B cell (primary cell): ENCODE data around the gene ITGAV. TPM values are rescaled to one million over a fixed set of nuclear protein-coding genes. Genes with fewer than 3 reads are reported as not detected.

Source experiments
- ATAC-seq: fragments of 200-7000 bp; cut with Tn5 transposase; one replicate; pipeline ENCODE4 v1.10.0; 2021; ENCODE audit warnings: low read depth, mild to moderate bottlenecking, moderate number of reproducible peaks, moderate library complexity
- CTCF ChIA-PET: fragments of 350-600 bp; sonication (Branson Sonifier 250); formaldehyde crosslinking; loops from one replicate; lab custom pipeline; 2021; ENCODE audit warnings: antibody characterized with exemption, inconsistent platforms; lab: Charles Lee
- POLR2A ChIA-PET: fragments of 350-600 bp; sonication (Branson Sonifier 250); formaldehyde crosslinking; loops from one replicate; lab custom pipeline; 2021; ENCODE audit warnings: antibody characterized with exemption; lab: Charles Lee
- DNase-seq: peaks from one replicate; pipeline ENCODE4 v3.0.0; 2013
- H2AFZ ChIP-seq: 2 replicates; pipeline ENCODE4 v1.6.1; 2012; ENCODE audit warnings: mild to moderate bottlenecking, low read depth, low read length; ENCODE audit not compliant: insufficient read depth, poor library complexity, severe bottlenecking
- H3K27ac ChIP-seq, 2 donors: 1 replicate in 1 of 2; 2 replicates in 1 of 2; pipeline ENCODE4 v1.5.1; 2012 to 2013; ENCODE audit warnings: low read length in 2 of 2, mild to moderate bottlenecking in 2 of 2, moderate library complexity in 1 of 2
- H3K27me3 ChIP-seq, 4 experiments: fragments of 200-600 bp in 1 of 4; sonication (generic) in 1 of 4; replicated peaks in 1 of 4; 1 replicate in 2 of 4; 2 replicates in 2 of 4; pipeline versions ENCODE4 v1.6.1 to v1.7.0; 2013 to 2016; ENCODE audit warnings: low read length in 3 of 4, mild to moderate bottlenecking in 2 of 4, mixed read lengths in 1 of 4, moderate library complexity in 1 of 4; ENCODE audit not compliant: insufficient read depth in 4 of 4, control insufficient read depth in 3 of 4; ENCODE audit errors: control extremely low read depth in 1 of 4
- H3K36me3 ChIP-seq, 2 experiments: replicated peaks in 1 of 2; 1 replicate in 1 of 2; 2 replicates in 1 of 2; pipeline versions ENCODE4 v1.6.1 to v1.7.1; 2013; ENCODE audit warnings: low read length in 1 of 2; ENCODE audit not compliant: insufficient read depth in 2 of 2, control insufficient read depth in 1 of 2; ENCODE audit errors: control extremely low read depth in 1 of 2, extremely low read depth in 1 of 2
- H3K4me1 ChIP-seq, 2 donors: fragments of 200-600 bp in 1 of 2; sonication (generic) in 1 of 2; 1 replicate in 1 of 2; 2 replicates in 1 of 2; pipeline versions ENCODE4 v1.5.1 to v1.6.1; 2013 to 2017; ENCODE audit warnings: low read length in 2 of 2; ENCODE audit not compliant: control insufficient read depth in 2 of 2, insufficient read depth in 2 of 2
- H3K4me2 ChIP-seq: replicated peaks from 2 replicates; pipeline ENCODE3; 2012; ENCODE audit warnings: mild to moderate bottlenecking, low read depth, low read length; ENCODE audit not compliant: poor library complexity, severe bottlenecking
- H3K4me3 ChIP-seq, 5 experiments: fragments of 200-600 bp in 1 of 5; sonication (generic) in 1 of 5; 1 replicate in 3 of 5; 2 replicates in 2 of 5; pipeline versions ENCODE4 v1.5.1 to v1.7.0; 2011 to 2016; ENCODE audit warnings: low read length in 4 of 5, mild to moderate bottlenecking in 4 of 5, low read depth in 2 of 5, control low read depth in 1 of 5, moderate library complexity in 1 of 5; ENCODE audit not compliant: insufficient read depth in 1 of 5; ENCODE audit errors: control extremely low read depth in 1 of 5, extremely low read depth in 1 of 5
- H3K79me2 ChIP-seq: fragments of 200-600 bp; sonication (generic); one replicate; pipeline ENCODE4 v1.6.0; 2016; ENCODE audit warnings: low read length; ENCODE audit not compliant: control insufficient read depth, insufficient read depth
- H3K9ac ChIP-seq: fragments of 200-600 bp; sonication (generic); 2 replicates; pipeline ENCODE4 v1.6.1; 2017; ENCODE audit warnings: mild to moderate bottlenecking, low read length, moderate library complexity
- H3K9me3 ChIP-seq, 3 donors: one replicate each; pipeline versions ENCODE4 v1.6.1 to v1.7.1; 2013; ENCODE audit warnings: low read length in 2 of 3; ENCODE audit not compliant: control insufficient read depth in 2 of 3, insufficient read depth in 1 of 3; ENCODE audit errors: control extremely low read depth in 1 of 3
- H4K20me1 ChIP-seq: 2 replicates; pipeline ENCODE4 v1.6.0; 2012; ENCODE audit warnings: mild to moderate bottlenecking, low read length; ENCODE audit not compliant: insufficient read depth, control insufficient read depth, poor library complexity, severe bottlenecking
- H3K27ac Mint-ChIP-seq: one replicate; pipeline ENCODE4 v1.8.0; 2021; ENCODE audit warnings: mixed read lengths
- H3K27me3 Mint-ChIP-seq: one replicate; pipeline ENCODE4 v1.8.0; 2021; ENCODE audit warnings: mixed read lengths
- H3K4me1 Mint-ChIP-seq: one replicate; pipeline ENCODE4 v1.8.0; 2021; ENCODE audit warnings: mixed read lengths
- H3K4me3 Mint-ChIP-seq: one replicate; pipeline ENCODE4 v1.8.0; 2021; ENCODE audit warnings: mixed read lengths
- H3K9me3 Mint-ChIP-seq: one replicate; pipeline ENCODE4 v1.8.0; 2022; ENCODE audit warnings: mixed read lengths; ENCODE audit not compliant: insufficient read depth
- EZH2 ChIP-seq: IDR thresholded peaks from 2 replicates; pipeline ENCODE4 v1.6.1; 2012; ENCODE audit warnings: borderline replicate concordance, low read depth, mild to moderate bottlenecking, moderate library complexity, low read length; ENCODE audit not compliant: insufficient read depth, poor library complexity, severe bottlenecking
- WGBS: methylation state at CpG from one replicate; pipeline ENCODE4 v1.1.5; 2013; ENCODE audit warnings: missing lambda C conversion rate; ENCODE audit not compliant: insufficient coverage; 5-methylcytosine and 5-hydroxymethylcytosine counted together
- intact Hi-C: fragments of 100-400 bp; cut with micrococcal nuclease; formaldehyde crosslinking; loops from one replicate; pipeline ENCODE4 v1.10.0; 2022
- polyA plus RNA-seq: library from polyadenylated mRNA; depleted of rRNA; stranded (reverse); fragments of >200 nt; gene quantifications from 2 replicates; pipeline ENCODE4 v1.2.3, GENCODE V29; 2012
- total RNA-seq, 2 donors: library from RNA; stranded (reverse); fragments of 120-200 nt in 1 of 2; gene quantifications; 1 replicate in 1 of 2; 2 replicates in 1 of 2; pipeline versions ENCODE4 v1.2.3 to v1.2.4, GENCODE V29; 2013 to 2022
- TF ChIP-seq, protein P1 (sequence below): fragments of 200-600 bp; IDR thresholded peaks from one replicate; pipeline ENCODE4 v1.8.0; 2022; ENCODE audit warnings: antibody characterized with exemption, mild to moderate bottlenecking

The ITGAV gene
- total and polyA plus RNA-seq, 2 donors (not counting 1 experiment from before 2014, with no cell fraction given): 0.58 to 3.6 TPM

DNA sequence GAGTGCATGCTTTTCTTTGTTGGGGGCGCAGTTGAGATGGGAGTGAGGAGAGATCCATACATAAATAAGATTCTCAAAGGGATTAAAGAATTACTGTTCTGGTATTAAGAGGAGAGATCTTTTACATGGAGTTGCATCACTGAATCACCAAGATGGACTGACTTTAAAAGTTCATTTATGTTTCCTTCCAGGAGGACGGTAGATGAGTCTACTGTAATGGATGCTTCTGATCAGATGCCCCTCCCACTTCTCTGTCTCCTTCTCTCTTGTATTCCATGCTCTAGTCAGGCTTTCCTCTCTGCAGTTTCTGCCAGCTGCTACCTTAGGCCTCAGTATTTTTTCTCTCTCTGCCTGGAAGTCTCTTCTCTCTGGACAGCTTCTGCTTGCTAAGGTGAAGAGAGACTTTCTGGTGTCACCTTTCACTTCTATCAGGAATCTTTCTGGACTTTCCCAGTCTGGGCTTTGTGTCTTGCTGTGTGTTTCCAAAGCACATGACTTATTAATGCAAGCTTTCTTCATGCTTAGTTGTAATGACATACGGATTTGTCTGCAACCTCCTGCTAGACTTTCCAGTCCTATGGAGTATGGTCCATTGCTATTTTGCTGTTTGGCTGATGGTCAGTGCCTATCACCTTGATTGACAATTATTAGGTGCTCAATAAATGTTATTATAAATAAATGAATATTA is 127.6 kb downstream of the ITGAV start:
- Histone ChIP-seq H3K36me3 (no peaks in the 10 kb centered on the region), H3K79me2 (no peaks in the 10 kb centered on the region), H3K9ac (no peak overlapping the region), H2AFZ (no peak overlapping the region), H3K9me3 (no peaks in the 10 kb centered on the region), H3K4me2 (no peak overlapping the region), H3K4me3 (no peak overlapping the region), H3K4me1 (no peaks in the 10 kb centered on the region), H3K27ac (no peak overlapping the region), H4K20me1 (no peaks in the 10 kb centered on the region), H3K27me3 (no peaks in the 10 kb centered on the region)
- no peaks in the 10 kb centered on the region for H3K9me3 Mint-ChIP-seq
- H3K27ac Mint-ChIP-seq: no peak overlapping the region
- ChIA-PET CTCF (no interaction called here), POLR2A (no interaction called here)
- ATAC-seq (no peak), DNase-seq (no peak)
- no peaks in the 10 kb centered on the region for H3K4me1 Mint-ChIP-seq
- intact Hi-C loops: no loop called here
- no peaks in the 10 kb centered on the region for H3K27me3 Mint-ChIP-seq
- no peak overlapping the region for H3K4me3 Mint-ChIP-seq
- no peak for TF ChIP-seq EZH2
- TF ChIP-seq, protein P1, sequence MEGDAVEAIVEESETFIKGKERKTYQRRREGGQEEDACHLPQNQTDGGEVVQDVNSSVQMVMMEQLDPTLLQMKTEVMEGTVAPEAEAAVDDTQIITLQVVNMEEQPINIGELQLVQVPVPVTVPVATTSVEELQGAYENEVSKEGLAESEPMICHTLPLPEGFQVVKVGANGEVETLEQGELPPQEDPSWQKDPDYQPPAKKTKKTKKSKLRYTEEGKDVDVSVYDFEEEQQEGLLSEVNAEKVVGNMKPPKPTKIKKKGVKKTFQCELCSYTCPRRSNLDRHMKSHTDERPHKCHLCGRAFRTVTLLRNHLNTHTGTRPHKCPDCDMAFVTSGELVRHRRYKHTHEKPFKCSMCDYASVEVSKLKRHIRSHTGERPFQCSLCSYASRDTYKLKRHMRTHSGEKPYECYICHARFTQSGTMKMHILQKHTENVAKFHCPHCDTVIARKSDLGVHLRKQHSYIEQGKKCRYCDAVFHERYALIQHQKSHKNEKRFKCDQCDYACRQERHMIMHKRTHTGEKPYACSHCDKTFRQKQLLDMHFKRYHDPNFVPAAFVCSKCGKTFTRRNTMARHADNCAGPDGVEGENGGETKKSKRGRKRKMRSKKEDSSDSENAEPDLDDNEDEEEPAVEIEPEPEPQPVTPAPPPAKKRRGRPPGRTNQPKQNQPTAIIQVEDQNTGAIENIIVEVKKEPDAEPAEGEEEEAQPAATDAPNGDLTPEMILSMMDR: no peak
- no CpG with 5 or more reads among the region's 3 CpGs for WGBS

DNA sequence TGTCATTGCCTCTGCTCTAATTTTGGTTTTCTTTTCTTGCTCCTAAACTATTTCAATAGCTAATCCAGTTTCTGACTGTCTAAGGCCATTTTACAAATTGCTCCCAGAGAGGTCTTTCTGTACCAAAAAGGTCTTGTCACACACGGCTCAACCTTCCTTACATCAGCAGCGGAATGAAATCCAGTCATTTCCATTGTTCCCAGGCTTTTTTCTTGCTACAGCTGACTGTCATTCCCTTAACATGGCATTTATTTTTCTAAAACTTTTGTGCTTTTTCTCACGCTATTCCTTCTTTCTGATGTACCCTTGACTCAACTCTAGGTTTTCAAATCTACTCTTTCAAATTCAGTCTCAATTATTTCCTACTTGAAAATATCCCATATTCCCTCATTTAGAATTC is 128.3 kb downstream of the ITGAV start:
- no peaks in the 10 kb centered on the region for H4K20me1 ChIP-seq
- H3K4me1 Mint-ChIP-seq: no peaks in the 10 kb centered on the region
- H3K9me3 ChIP-seq: no peaks in the 10 kb centered on the region
- ChIA-PET POLR2A (no interaction called here), CTCF (no interaction called here)
- no peaks in the 10 kb centered on the region for H3K27me3 ChIP-seq
- WGBS: 100% methylated on average over 2 of the region's 3 CpGs
- no peak overlapping the region for H3K4me3 Mint-ChIP-seq
- ATAC-seq: no peak
- no peaks in the 10 kb centered on the region for H3K36me3 ChIP-seq
- no peak for DNase-seq
- no peak overlapping the region for H3K4me2 ChIP-seq
- no peaks in the 10 kb centered on the region for H3K9me3 Mint-ChIP-seq
- H3K27ac ChIP-seq: no peak overlapping the region
- H3K79me2 ChIP-seq: no peaks in the 10 kb centered on the region
- no peak overlapping the region for H3K27ac Mint-ChIP-seq
- no peak overlapping the region for H2AFZ ChIP-seq
- no peak overlapping the region for H3K9ac ChIP-seq
- TF ChIP-seq, protein P1: no peak
- no peak for TF ChIP-seq EZH2
- H3K4me3 ChIP-seq: no peak overlapping the region
- intact Hi-C loops: no loop called here
- H3K4me1 ChIP-seq: no peaks in the 10 kb centered on the region
- no peaks in the 10 kb centered on the region for H3K27me3 Mint-ChIP-seq
